K562 (cell line): Measurements from ENCODE around the gene GPRC5A. TPM values are rescaled to one million over a fixed set of nuclear protein-coding genes. Genes with fewer than 3 reads are reported as not detected.

Experiments used
- ATAC-seq: fragments of 200-7000 bp; cut with Tn5 transposase; 3 replicates; pipeline ENCODE4 v1.9.1; 2020; ENCODE audit warnings: moderate library complexity
- BruUV-seq: library from RNA; stranded (reverse); fragments of 400-500 nt; replicated peaks from 2 replicates; lab custom pipeline; 2021; lab: Mats Ljungman, UMichigan
- CTCF ChIA-PET: fragments of 300-600 bp; formaldehyde crosslinking; extraction: SDS; loops from one replicate; lab custom pipeline; 2021; ENCODE audit warnings: low intra/inter-chr PET ratio; lab: Yijun Ruan, JAX
- POLR2A ChIA-PET: fragments of 300-600, 350-650 bp; sonication (Branson Sonifier 250); formaldehyde crosslinking; extraction: SDS; loops from one replicate; lab custom pipeline; 2021; ENCODE audit warnings: antibody characterized with exemption, inconsistent platforms; lab: Yijun Ruan, JAX
- DNase-seq, 4 experiments: peaks; one replicate each; pipeline versions ENCODE4 v3.0.0 to v3.0.0-alpha.2; 2011 to 2018; ENCODE audit warnings: low spot score in 3 of 4, mixed read lengths in 3 of 4; ENCODE audit errors: extremely low read depth in 1 of 4
- FAIRE-seq: peaks from 2 replicates; lab custom pipeline; 2011; peaks lifted over from hg19 to GRCh38; lab: Jason Lieb, UNC
- H2AFZ ChIP-seq: 2 replicates; pipeline ENCODE4 v1.6.0; 2011; ENCODE audit warnings: low read depth, low read length, control low read depth, inconsistent platforms
- H3K27ac ChIP-seq: fragments of 200-600 bp; 3 replicates; pipeline ENCODE4 v1.8.0; 2011; ENCODE audit warnings: low read depth, mild to moderate bottlenecking, control low read depth, inconsistent platforms, low read length, moderate library complexity, mixed read lengths; ENCODE audit errors: extremely low read depth
- H3K27me3 ChIP-seq, 2 experiments: fragments of 300-600 bp in 1 of 2; 2 replicates in 1 of 2; 3 replicates in 1 of 2; pipeline versions ENCODE4 v1.6.0 to v1.8.0; 2011; ENCODE audit warnings: inconsistent platforms in 2 of 2, low read length in 2 of 2, mild to moderate bottlenecking in 1 of 2, mixed read lengths in 1 of 2, moderate library complexity in 1 of 2; ENCODE audit not compliant: control insufficient read depth in 2 of 2, insufficient read depth in 2 of 2
- H3K36me3 ChIP-seq: fragments of 300-600 bp; 3 replicates; pipeline ENCODE4 v1.8.0; 2011; ENCODE audit warnings: mild to moderate bottlenecking, low read length, inconsistent platforms; ENCODE audit not compliant: control insufficient read depth, insufficient read depth
- H3K4me1 ChIP-seq, 2 experiments: fragments of 200-600 bp in 1 of 2; replicated peaks in 1 of 2; 2 replicates in 1 of 2; 3 replicates in 1 of 2; pipeline versions ENCODE4 v1.5.1 to v1.8.0; 2011; ENCODE audit warnings: inconsistent platforms in 2 of 2, low read length in 2 of 2, mild to moderate bottlenecking in 1 of 2, mixed read lengths in 1 of 2, moderate library complexity in 1 of 2; ENCODE audit not compliant: control insufficient read depth in 2 of 2, insufficient read depth in 2 of 2
- H3K4me2 ChIP-seq: 2 replicates; pipeline ENCODE4 v1.6.1; 2011; ENCODE audit warnings: low read length, control low read depth, inconsistent platforms, mixed read lengths; ENCODE audit not compliant: insufficient read depth
- H3K4me3 ChIP-seq: fragments of 200-600 bp; sonication (generic), shearing (Covaris generic); 2 replicates; pipeline ENCODE4 v1.5.1; 2016; ENCODE audit warnings: control low read depth, inconsistent platforms
- H3K79me2 ChIP-seq: fragments of 200-600 bp; 3 replicates; pipeline ENCODE4 v1.8.0; 2011; ENCODE audit warnings: low read length, inconsistent platforms; ENCODE audit not compliant: control insufficient read depth, insufficient read depth
- H3K9ac ChIP-seq, 2 experiments: 2 replicates each; pipeline versions ENCODE4 v1.6.0 to v1.6.1; 2011; ENCODE audit warnings: low read depth in 2 of 2, low read length in 2 of 2, control low read depth in 1 of 2, inconsistent platforms in 1 of 2, mild to moderate bottlenecking in 1 of 2, mixed read lengths in 1 of 2; ENCODE audit not compliant: insufficient read depth in 1 of 2
- H3K9me1 ChIP-seq: one replicate; pipeline ENCODE4 v1.6.0; 2011; ENCODE audit warnings: inconsistent platforms, mild to moderate bottlenecking, low read length, moderate library complexity; ENCODE audit not compliant: control insufficient read depth, insufficient read depth
- H3K9me3 ChIP-seq: replicated peaks from 2 replicates; pipeline ENCODE4 v1.5.1; 2011; ENCODE audit warnings: low read depth, low read length, inconsistent platforms; ENCODE audit not compliant: control insufficient read depth, insufficient read depth
- H4K20me1 ChIP-seq: replicated peaks from 2 replicates; pipeline ENCODE4 v1.6.1; 2011; ENCODE audit warnings: low read length, inconsistent platforms, mixed read lengths; ENCODE audit not compliant: control insufficient read depth, insufficient read depth
- CEBPG ChIP-seq, 3 experiments: fragments of 200-800 bp in 1 of 3; sonication (Bioruptor generic) in 1 of 3; sonication (generic) in 1 of 3; formaldehyde crosslinking in 1 of 3; IDR thresholded peaks in 2 of 3; conservative IDR thresholded peaks in 1 of 3; 2 replicates each; pipeline versions ENCODE4 v1.6.1 to v1.8.0; 2016 to 2022; ENCODE audit warnings: missing compliant biosample characterization in 2 of 3, missing genetic modification characterization in 2 of 3, mild to moderate bottlenecking in 1 of 3, missing genetic modification reagents in 1 of 3
- FOSL1 ChIP-seq: fragments of 200-800 bp; sonication (Bioruptor generic); conservative IDR thresholded peaks from 2 replicates; pipeline ENCODE4 v1.6.1; 2016; ENCODE audit warnings: missing genetic modification characterization, missing compliant biosample characterization
- JUN ChIP-seq, 2 experiments: sonication (generic) in 1 of 2; formaldehyde crosslinking in 1 of 2; IDR thresholded peaks; 2 replicates each; pipeline versions ENCODE4 v1.6.1 to v1.8.0; 2012 to 2022; ENCODE audit warnings: borderline replicate concordance in 2 of 2, mild to moderate bottlenecking in 2 of 2, improper control_type of control experiment in 1 of 2, low read depth in 1 of 2, low read length in 1 of 2, missing genetic modification reagents in 1 of 2
- NR2C2 ChIP-seq, 2 experiments: fragments of 200-800 bp in 1 of 2; sonication (Bioruptor generic) in 1 of 2; sonication (generic) in 1 of 2; formaldehyde crosslinking in 1 of 2; IDR thresholded peaks; 2 replicates each; pipeline versions ENCODE4 v1.6.1 to v1.8.0; 2016 to 2022; ENCODE audit warnings: mild to moderate bottlenecking in 1 of 2, missing compliant biosample characterization in 1 of 2, missing genetic modification characterization in 1 of 2, missing genetic modification reagents in 1 of 2
- WGBS: fragments of 100-300 bp; shearing (Covaris generic); methylation state at CpG from one replicate; pipeline ENCODE4 v1.1.6; 2016; ENCODE audit warnings: low coverage, mixed read lengths; ENCODE audit not compliant: insufficient coverage; ENCODE audit errors: missing lambda C conversion rate; 5-methylcytosine and 5-hydroxymethylcytosine counted together
- in situ Hi-C: fragments of 300-500 bp; cut with MboI; formaldehyde crosslinking; loops from 4 replicates; pipeline ENCODE4 v1.15.0; 2018; ENCODE audit warnings: inconsistent platforms, mixed read lengths
- intact Hi-C: fragments of 100-400 bp; cut with micrococcal nuclease; formaldehyde crosslinking; loops from 2 replicates; pipeline ENCODE4 v1.14.2; 2022
- polyA plus RNA-seq, 8 experiments: library from polyadenylated mRNA; depleted of rRNA in 4 of 8; stranded (reverse) in 5 of 8; unstranded in 3 of 8; fragments of >200 nt; fragmentation: Nextera tagmentation in 2 of 8; fragmentation: Illumina TruSeq in 1 of 8; extraction: Ambion mirVana in 2 of 8; extraction: Trizol in 1 of 8; gene quantifications; 2 replicates each; pipeline versions ENCODE4 v1.2.1 to v1.2.3, GENCODE V29; 2011 to 2014; ENCODE audit warnings: inconsistent platforms in 1 of 8, missing spikeins in 1 of 8
- total RNA-seq, 7 experiments: library from RNA; depleted of rRNA in 6 of 7; stranded (reverse); fragments of >200 nt in 6 of 7; fragmentation: Illumina TruSeq in 2 of 7; extraction: Trizol in 2 of 7; gene quantifications; 2 replicates each; pipeline versions ENCODE4 v1.2.1 to v1.2.3, GENCODE V29; 2011 to 2021; ENCODE audit warnings: low replicate concordance in 1 of 7
- TF ChIP-seq, protein P1 (sequence below): sonication (generic); IDR thresholded peaks from 2 replicates; pipeline ENCODE4 v1.6.1; 2016
- TF ChIP-seq, protein P2 (sequence below): fragments of 150-350 bp; conservative IDR thresholded peaks from 2 replicates; pipeline ENCODE4 v1.6.1; 2014; ENCODE audit warnings: low read length

The GPRC5A gene
- total and polyA plus RNA-seq, 9 of the 15 experiments (the other 6 are each of a cell fraction or from before 2014, with no cell fraction given) = 0.01 to 0.64 (median 0.08) TPM; not detected in 6

- intact Hi-C loops = no loop called here
- Histone ChIP-seq H3K9me3 (no peaks in the 10 kb centered on the region), H3K79me2 (no peaks in the 10 kb centered on the region), H3K4me3 (no peak overlapping the region), H3K27me3 (peaks cover 23 to 52% of the 10 kb centered on the region in 2 experiments), H3K9me1 (no peaks in the 10 kb centered on the region), H3K4me1 (no peaks in the 10 kb centered on the region), H3K36me3 (no peaks in the 10 kb centered on the region), H3K4me2 (no peak overlapping the region), H3K27ac (no peak overlapping the region), H3K9ac (no peak overlapping the region), H2AFZ (no peak overlapping the region), H4K20me1 (0 out of 2 replicates have a peak, but pooled peaks cover 4% of the 10 kb centered on the region)
- DNase-seq = no peak
- 2% methylated on average over 9 of the region's 10 CpGs for WGBS
- TF ChIP-seq, protein P1, sequence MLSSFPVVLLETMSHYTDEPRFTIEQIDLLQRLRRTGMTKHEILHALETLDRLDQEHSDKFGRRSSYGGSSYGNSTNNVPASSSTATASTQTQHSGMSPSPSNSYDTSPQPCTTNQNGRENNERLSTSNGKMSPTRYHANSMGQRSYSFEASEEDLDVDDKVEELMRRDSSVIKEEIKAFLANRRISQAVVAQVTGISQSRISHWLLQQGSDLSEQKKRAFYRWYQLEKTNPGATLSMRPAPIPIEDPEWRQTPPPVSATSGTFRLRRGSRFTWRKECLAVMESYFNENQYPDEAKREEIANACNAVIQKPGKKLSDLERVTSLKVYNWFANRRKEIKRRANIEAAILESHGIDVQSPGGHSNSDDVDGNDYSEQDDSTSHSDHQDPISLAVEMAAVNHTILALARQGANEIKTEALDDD = 0 out of 2 replicates have a peak, but pooled peaks have one; percentile 26
- TF ChIP-seq NR2C2 (CRISPR knock-in tag; IDR thresholded peaks at IDR 0.05) (no peak), NR2C2 (tag; IDR thresholded peaks at IDR 0.05) (0 out of 2 replicates have a peak, but pooled peaks have one; percentile 13), JUN (IDR thresholded peaks at IDR 0.05; ENCODE audit: borderline replicate concordance, low read depth, low read length) (0 out of 2 replicates have a peak, but pooled peaks have one; percentile 17), JUN (CRISPR knock-in tag; IDR thresholded peaks at IDR 0.05; ENCODE audit: borderline replicate concordance) (no peak), FOSL1 (tag) (peak; percentile 56), CEBPG (CRISPR knock-in tag; IDR thresholded peaks at IDR 0.05) (no peak), CEBPG (tag; conservative IDR thresholded peaks at IDR 0.05 in 1 of 2, IDR thresholded peaks at IDR 0.05 in 1 of 2) (peak in 1 of 2 experiments; percentile 56; a peak in 2 of 4 replicates)
- TF ChIP-seq, protein P2, sequence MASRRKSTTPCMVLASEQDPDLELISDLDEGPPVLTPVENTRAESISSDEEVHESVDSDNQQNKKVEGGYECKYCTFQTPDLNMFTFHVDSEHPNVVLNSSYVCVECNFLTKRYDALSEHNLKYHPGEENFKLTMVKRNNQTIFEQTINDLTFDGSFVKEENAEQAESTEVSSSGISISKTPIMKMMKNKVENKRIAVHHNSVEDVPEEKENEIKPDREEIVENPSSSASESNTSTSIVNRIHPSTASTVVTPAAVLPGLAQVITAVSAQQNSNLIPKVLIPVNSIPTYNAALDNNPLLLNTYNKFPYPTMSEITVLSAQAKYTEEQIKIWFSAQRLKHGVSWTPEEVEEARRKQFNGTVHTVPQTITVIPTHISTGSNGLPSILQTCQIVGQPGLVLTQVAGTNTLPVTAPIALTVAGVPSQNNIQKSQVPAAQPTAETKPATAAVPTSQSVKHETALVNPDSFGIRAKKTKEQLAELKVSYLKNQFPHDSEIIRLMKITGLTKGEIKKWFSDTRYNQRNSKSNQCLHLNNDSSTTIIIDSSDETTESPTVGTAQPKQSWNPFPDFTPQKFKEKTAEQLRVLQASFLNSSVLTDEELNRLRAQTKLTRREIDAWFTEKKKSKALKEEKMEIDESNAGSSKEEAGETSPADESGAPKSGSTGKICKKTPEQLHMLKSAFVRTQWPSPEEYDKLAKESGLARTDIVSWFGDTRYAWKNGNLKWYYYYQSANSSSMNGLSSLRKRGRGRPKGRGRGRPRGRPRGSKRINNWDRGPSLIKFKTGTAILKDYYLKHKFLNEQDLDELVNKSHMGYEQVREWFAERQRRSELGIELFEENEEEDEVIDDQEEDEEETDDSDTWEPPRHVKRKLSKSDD = no peak
- no peak for FAIRE-seq
- ChIA-PET CTCF (no interaction called here), POLR2A (interaction anchor here (0.6 kb wide), 1 partner anchor 720 kb away, joined by 4 read pairs; no protein-coding TSS in a partner anchor)
- no TSS peak for BruUV-seq
- in situ Hi-C loops = no loop called here
- peak; percentile 63 for ATAC-seq
Measured at GRCh38 chr12:12901158-12901791, 9.9 kb downstream of the GPRC5A start.
